HCT116 (cell line): Measurements from ENCODE around the gene ARMH3.

ENCODE experiments used
- CBX3 ChIP-seq: IDR thresholded peaks from 2 replicates; pipeline ENCODE4 v1.6.1; 2012; ENCODE audit warnings: low read depth
- CEBPB ChIP-seq: IDR thresholded peaks from 2 replicates; pipeline ENCODE4 v1.6.1; 2012; ENCODE audit warnings: low read depth
- EZH2 ChIP-seq: fragments of 200-600 bp; sonication (generic); IDR thresholded peaks from 2 replicates; pipeline ENCODE4 v1.6.1; 2017; ENCODE audit warnings: antibody characterized with exemption, mixed run types
- FOSL1 ChIP-seq: IDR thresholded peaks from 2 replicates; pipeline ENCODE4 v1.6.1; 2012; ENCODE audit warnings: low read depth
- POLR2A ChIP-seq: IDR thresholded peaks from 2 replicates; pipeline ENCODE4 v1.7.0; 2011; ENCODE audit warnings: borderline replicate concordance; ENCODE audit not compliant: insufficient read depth, insufficient read length; ENCODE audit errors: extremely low read depth
- TF ChIP-seq, protein P1 (sequence below): IDR thresholded peaks from 2 replicates; pipeline ENCODE4 v1.6.1; 2012

GRCh38 chr10:102040305-102041050, 15.5 kb downstream of the ARMH3 start:
- TF ChIP-seq, protein P1, sequence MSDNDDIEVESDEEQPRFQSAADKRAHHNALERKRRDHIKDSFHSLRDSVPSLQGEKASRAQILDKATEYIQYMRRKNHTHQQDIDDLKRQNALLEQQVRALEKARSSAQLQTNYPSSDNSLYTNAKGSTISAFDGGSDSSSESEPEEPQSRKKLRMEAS, result no peak
- TF ChIP-seq POLR2A (no peak), CBX3 (no peak), EZH2 (no peak), CEBPB (no peak), FOSL1 (no peak)
